Gastroesophageal sphincter (tissue), 3 donors: ENCODE measurements around the gene COL15A1.

ENCODE experiments used
- CTCF ChIP-seq, 4 experiments: fragments of 200-600 bp in 2 of 4; fragments of 450-650 bp in 2 of 4; sonication (generic) in 1 of 4; IDR thresholded peaks; one replicate each; pipeline ENCODE4 v1.5.1; 2017 to 2019; ENCODE audit warnings: antibody characterized with exemption in 4 of 4, mild to moderate bottlenecking in 2 of 4, moderate library complexity in 2 of 4
- EP300 ChIP-seq: sonication (generic); formaldehyde crosslinking; IDR thresholded peaks from one replicate; pipeline ENCODE4 v1.6.1; 2017; ENCODE audit warnings: antibody characterized with exemption, mild to moderate bottlenecking
- POLR2AphosphoS5 ChIP-seq: sonication (generic); formaldehyde crosslinking; IDR thresholded peaks from one replicate; pipeline ENCODE4 v1.6.1; 2017; ENCODE audit warnings: antibody characterized with exemption

- TF ChIP-seq CTCF (IDR thresholded peaks at IDR 0.05) (no peak), POLR2AphosphoS5 (no peak), EP300 (no peak)
These were observed 71.7 kb downstream of the COL15A1 start for GRCh38 chr9:99015448-99015847.
